Astrocyte of the spinal cord (primary cell): Measurements from ENCODE around the gene INHBE.

Experiments used
- DNase-seq: peaks from one replicate; pipeline ENCODE4 v3.0.0; 2011; ENCODE audit warnings: low read depth, low spot score
- H3K4me3 ChIP-seq: 2 replicates; pipeline ENCODE4 v1.5.1; 2011; ENCODE audit warnings: low read depth, mild to moderate bottlenecking, low read length, moderate library complexity
- in situ Hi-C: cut with HindIII; loops from 2 replicates; pipeline ENCODE4 v1.10.0; 2017; ENCODE audit warnings: low sequenced_read_pairs
- TF ChIP-seq, protein P1 (sequence below): IDR thresholded peaks from 2 replicates; pipeline ENCODE4 v1.5.1; 2012; ENCODE audit warnings: low read depth, mild to moderate bottlenecking, low read length, inconsistent platforms

INHBE gene

DNA sequence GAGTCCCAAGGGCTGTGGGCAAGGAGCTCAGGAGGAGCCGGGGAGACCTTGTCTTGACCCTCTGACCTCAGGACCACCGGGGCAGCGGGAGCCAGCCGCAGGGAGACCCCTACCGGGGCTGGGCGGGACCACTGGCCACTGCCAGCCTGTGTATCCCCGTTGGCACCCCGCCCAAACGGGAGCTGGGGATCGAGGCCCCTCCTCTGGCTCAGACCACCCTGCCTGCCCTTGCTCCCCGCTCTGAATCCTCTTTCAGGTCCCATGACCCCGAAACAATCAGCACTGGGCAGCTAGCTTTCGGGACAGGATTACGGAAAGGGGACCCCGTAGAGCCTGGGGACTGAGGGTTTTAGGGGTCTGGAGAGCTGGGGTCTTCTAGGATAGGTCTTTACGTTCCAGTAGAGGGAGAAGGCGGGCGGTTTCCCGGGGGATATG, 5.8 kb downstream of the INHBE start:
- H3K4me3 ChIP-seq = peak overlapping the region; percentile 70
- no peak for DNase-seq
- TF ChIP-seq, protein P1, sequence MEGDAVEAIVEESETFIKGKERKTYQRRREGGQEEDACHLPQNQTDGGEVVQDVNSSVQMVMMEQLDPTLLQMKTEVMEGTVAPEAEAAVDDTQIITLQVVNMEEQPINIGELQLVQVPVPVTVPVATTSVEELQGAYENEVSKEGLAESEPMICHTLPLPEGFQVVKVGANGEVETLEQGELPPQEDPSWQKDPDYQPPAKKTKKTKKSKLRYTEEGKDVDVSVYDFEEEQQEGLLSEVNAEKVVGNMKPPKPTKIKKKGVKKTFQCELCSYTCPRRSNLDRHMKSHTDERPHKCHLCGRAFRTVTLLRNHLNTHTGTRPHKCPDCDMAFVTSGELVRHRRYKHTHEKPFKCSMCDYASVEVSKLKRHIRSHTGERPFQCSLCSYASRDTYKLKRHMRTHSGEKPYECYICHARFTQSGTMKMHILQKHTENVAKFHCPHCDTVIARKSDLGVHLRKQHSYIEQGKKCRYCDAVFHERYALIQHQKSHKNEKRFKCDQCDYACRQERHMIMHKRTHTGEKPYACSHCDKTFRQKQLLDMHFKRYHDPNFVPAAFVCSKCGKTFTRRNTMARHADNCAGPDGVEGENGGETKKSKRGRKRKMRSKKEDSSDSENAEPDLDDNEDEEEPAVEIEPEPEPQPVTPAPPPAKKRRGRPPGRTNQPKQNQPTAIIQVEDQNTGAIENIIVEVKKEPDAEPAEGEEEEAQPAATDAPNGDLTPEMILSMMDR = no peak
- in situ Hi-C loops = no loop called here

DNA sequence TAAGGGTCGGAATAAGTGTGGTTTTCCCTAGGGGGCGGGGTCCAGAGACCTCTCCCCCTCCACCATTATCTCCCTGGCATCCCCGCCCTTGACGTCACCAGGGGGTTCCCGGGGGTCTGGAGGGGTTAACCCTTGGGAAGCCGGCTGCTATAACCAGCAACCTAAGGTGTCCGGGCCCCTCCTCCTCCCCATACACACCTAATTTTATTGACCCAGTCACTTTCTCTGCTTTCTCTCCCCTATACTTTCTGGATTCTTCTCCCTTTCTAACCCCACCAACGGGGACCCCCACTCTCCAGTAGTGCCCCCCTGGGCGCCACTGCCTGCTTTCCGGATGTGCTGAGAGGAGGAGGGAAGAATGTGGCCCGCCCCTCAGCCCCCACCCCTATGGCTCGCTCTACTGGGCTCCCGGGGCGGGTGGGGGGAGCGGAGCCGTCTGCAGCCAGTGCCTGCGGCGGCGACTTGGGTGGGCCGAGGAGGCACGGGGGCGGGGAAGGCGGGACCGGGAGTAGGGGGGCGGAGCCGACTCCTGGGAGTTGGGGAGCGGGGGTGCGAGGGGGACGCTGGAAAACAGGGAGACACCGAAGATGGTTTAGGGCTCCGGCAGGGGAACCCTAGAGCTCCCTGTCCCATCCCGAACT, 6.3 kb downstream of the INHBE start:
- in situ Hi-C loops = no loop called here
- H3K4me3 ChIP-seq = peak overlapping the region; percentile 70
- peak; percentile 59 for DNase-seq
- TF ChIP-seq, protein P1 = no peak

DNA sequence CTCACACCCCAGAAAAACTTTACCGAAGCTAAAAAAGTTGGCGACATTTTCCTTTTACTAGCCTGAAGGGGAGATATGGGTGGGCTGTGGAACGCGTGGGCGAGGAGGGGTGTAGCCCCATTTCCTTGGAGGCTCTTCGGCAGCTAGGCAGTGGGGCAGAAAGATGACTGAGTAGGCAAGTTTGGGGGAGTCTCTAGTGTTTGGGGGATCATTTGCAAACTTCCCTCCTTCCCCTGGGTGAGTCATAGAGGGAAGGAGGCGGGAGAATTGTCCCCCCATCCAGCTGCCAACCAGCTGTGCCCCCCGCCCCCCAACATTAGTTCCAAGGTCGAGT, 6.8 kb downstream of the INHBE start:
- H3K4me3 ChIP-seq = peak overlapping the region; percentile 70
- TF ChIP-seq, protein P1 = no peak
- DNase-seq = no peak
- in situ Hi-C loops = no loop called here

DNA sequence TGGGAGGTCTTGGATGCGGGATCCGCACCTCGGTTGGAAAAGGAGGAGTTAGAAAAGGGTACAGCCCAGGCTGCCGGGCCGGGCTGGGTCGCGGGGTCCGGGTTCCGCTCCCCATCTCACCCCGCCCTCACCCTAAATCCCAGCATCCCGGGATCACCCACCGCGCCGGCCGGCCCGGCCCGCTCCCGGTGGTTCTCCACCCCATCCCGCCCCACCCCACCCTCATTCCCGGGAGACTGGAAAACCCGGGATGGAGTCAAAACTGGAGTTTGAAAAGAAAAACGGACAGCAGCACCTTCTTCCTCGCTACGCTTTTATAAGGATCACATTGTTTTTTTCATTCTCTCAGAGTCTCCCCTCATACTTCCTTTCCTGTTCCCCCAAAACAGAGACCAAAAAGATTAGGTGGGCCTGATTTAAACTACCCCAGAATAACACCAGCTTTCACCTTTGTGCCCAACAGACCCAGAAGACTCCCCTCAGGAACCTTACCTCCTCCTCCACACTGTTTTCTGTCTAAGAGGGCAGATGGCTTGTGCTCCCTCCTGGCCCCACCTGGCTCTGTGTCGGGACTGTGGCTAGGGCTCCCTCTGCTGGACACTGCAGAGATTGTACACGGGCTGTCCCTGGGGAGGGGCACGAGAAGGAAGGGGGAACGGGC, 7.3 kb downstream of the INHBE start:
- TF ChIP-seq, protein P1 = peak; percentile 95
- in situ Hi-C loops = no loop called here
- peak; percentile 94 for DNase-seq
- peak overlapping the region; percentile 70 for H3K4me3 ChIP-seq

DNA sequence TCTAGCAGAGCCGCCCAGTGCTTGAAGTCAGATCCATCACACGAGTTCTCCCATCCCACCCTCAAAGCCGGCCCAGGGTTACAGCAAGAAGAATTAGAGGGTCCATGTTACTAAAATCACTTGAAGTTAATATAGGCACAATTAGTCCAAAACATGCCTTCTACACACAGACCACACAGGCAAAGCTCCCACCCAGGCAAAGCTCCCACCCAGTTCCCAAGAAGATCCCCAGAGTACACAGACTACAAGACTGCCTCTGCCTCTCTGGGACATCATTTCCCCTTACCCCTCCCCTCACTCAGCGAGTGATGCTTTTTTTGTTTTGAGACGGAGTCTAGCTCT, 7.8 kb downstream of the INHBE start:
- H3K4me3 ChIP-seq = no peak overlapping the region
- TF ChIP-seq, protein P1 = no peak
- DNase-seq = no peak
- in situ Hi-C loops = no loop called here

DNA sequence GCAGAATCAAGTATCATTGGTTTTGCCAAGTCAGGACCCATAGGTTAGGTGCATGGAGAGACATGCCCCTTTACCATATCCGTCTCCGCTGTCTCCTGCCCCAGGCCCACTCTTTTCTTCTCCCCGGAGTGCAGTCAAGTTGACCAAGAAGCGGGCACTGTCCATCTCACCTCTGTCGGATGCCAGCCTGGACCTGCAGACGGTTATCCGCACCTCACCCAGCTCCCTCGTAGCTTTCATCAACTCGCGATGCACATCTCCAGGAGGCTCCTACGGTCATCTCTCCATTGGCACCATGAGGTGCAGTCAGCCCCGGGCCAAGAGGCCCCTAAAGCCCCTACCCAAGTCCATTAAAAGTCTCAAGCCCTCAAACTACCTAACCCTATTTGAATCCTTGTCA, 9.5 kb downstream of the INHBE start:
- no peak overlapping the region for H3K4me3 ChIP-seq
- in situ Hi-C loops = no loop called here
- TF ChIP-seq, protein P1 = no peak
- DNase-seq = no peak
